Activated T-cell treated with anti-CD3 and anti-CD28 coated beads, Interleukin-2, amount 50 U/mL, for 24 hours (primary cell): Measurements from ENCODE around the gene ITGB1BP2.
"Not testable (repeated sequence)": the region's sequence is repeated elsewhere in the genome, so short reads cannot be mapped to it uniquely, and the experiment has no call there.

ENCODE experiments used
- DNase-seq: peaks from one replicate; pipeline ENCODE4 v3.0.0-alpha.2; 2020
- H3K27ac Mint-ChIP-seq: 2 replicates; pipeline ENCODE4 v1.8.0; 2020; ENCODE audit warnings: mild to moderate bottlenecking, mixed read lengths
- H3K27me3 Mint-ChIP-seq: 2 replicates; pipeline ENCODE4 v1.8.0; 2020; ENCODE audit warnings: mixed read lengths
- H3K36me3 Mint-ChIP-seq: 2 replicates; pipeline ENCODE4 v1.8.0; 2020; ENCODE audit warnings: low read depth, mixed read lengths
- H3K4me1 Mint-ChIP-seq: 2 replicates; pipeline ENCODE4 v1.8.0; 2020; ENCODE audit warnings: low read depth, mixed read lengths
- H3K4me3 Mint-ChIP-seq: 2 replicates; pipeline ENCODE4 v1.8.0; 2020; ENCODE audit warnings: mild to moderate bottlenecking, moderate library complexity, mixed read lengths
- H3K9me3 Mint-ChIP-seq: 2 replicates; pipeline ENCODE4 v1.8.0; 2020; ENCODE audit warnings: mixed read lengths

ITGB1BP2 gene

DNA sequence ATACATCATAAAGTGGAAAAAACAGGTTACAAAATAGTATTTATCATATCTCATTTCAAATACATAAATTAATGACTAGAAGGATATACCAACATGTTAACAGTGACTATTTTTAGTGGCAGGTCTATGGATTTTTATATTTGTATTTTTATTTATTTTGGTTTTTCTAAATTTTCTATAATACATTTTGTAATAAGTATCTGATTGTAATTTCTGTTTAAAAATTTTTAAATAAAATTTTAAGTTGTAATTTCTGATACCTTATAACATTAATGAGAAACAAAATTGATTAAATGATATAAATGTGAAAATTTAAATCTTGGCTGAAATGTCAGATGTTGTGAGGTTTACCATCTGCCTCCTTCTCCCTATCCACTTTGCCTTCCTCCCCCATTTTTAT lies 15.6 kb upstream of the ITGB1BP2 start:
- Mint-ChIP-seq H3K9me3 (no peaks in the 10 kb centered on the region), H3K27me3 (peaks cover 10% of the 10 kb centered on the region), H3K27ac (peak overlapping the region; percentile 55), H3K4me1 (peaks cover 18% of the 10 kb centered on the region), H3K4me3 (peak overlapping the region; percentile 91), H3K36me3 (peaks cover 57% of the 10 kb centered on the region)
- DNase-seq, result no peak

DNA sequence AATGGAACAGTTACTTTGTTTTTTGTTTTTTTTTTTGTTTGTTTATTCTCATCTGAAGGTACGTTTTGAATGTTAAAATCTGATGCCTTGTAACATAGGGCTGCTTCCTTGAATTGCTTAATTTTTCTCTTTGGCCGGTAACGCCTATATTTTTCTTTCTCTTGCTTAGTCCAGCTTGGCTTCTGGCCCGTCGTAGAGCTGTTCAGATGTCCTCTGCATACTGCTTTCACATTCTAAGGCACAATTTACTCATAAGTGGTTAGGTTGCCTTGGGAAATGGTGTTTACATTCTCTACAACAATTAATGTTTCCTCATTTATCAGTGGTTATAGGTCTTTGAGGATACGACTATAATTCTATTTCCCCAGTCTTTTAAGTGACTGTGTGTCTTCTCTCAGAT lies 10.2 kb upstream of the ITGB1BP2 start:
- Mint-ChIP-seq H3K9me3 (no peaks in the 10 kb centered on the region), H3K27ac (peak overlapping the region; percentile 77), H3K4me3 (no peak overlapping the region), H3K36me3 (peaks cover 71% of the 10 kb centered on the region), H3K4me1 (peaks cover 14% of the 10 kb centered on the region), H3K27me3 (peaks cover 17% of the 10 kb centered on the region)
- no peak for DNase-seq

DNA sequence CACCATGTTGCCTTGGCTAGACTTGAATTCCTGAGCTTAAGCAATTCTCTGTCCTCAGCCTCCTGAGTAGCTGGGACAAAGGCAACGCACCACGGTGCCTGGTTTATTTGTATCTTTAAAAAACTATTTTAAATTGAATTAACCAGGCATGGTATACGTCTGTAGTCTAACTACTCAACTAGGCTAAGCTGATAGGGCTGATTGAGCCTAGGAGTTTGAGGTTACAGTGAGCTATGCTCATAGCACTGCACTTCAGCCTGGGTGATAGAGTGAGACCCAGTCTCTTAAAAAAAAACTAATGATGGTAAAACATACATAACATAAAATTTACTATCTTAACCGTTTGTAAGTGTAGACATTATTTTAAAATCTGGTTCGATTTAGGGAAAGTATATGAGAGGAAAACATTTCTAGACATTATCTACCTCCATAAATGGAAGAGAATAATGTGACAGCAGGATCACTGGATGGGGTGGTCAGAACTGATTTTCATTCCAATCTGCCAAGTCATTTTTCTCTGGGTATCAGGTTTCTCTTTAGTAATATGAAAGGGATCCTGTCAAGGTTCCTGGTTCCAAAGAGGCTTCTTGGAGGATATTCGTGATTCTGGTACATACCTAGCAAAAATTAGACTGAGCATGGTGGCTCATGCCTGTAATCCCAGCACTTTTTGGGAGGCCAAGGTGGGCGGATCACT lies 8.7 kb upstream of the ITGB1BP2 start:
- Mint-ChIP-seq H3K36me3 (peaks cover 76% of the 10 kb centered on the region), H3K9me3 (no peaks in the 10 kb centered on the region), H3K4me1 (peaks cover 12% of the 10 kb centered on the region), H3K27ac (no peak overlapping the region), H3K27me3 (peaks cover 19% of the 10 kb centered on the region), H3K4me3 (no peak overlapping the region)
- DNase-seq, result no peak

DNA sequence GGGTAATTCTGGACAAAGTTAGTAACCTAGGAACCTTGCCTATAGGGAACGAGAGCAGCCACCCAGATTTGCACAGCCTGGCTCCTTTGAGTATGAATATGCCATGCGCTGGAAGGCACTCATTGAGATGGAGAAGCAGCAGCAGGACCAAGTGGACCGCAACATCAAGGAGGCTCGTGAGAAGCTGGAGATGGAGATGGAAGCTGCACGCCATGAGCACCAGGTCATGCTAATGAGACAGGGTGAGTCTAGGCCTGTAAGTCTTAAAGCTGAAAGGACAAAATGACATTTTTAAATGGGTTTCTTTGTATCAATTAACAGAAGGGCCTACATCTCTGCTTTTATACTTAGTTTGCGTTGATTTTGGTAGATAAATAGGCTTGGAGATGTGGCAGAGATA lies 4.7 kb upstream of the ITGB1BP2 start:
- no peak overlapping the region for H3K4me3 Mint-ChIP-seq

GRCh38 chrX:71298119-71298518 lies 3.4 kb upstream of the ITGB1BP2 start:
- Mint-ChIP-seq H3K36me3 (peaks cover 88% of the 10 kb centered on the region), H3K4me1 (peaks cover 19% of the 10 kb centered on the region), H3K9me3 (no peaks in the 10 kb centered on the region), H3K4me3 (no peak overlapping the region), H3K27ac (peak overlapping the region; percentile 26), H3K27me3 (peaks cover 17% of the 10 kb centered on the region)
- no peak for DNase-seq

More for the DNA sequence above, 4.7 kb upstream of the ITGB1BP2 start:
- DNase-seq, result no peak
- H3K27me3 Mint-ChIP-seq, result peaks cover 21% of the 10 kb centered on the region
- peaks cover 8% of the 10 kb centered on the region for H3K4me1 Mint-ChIP-seq
- no peak overlapping the region for H3K27ac Mint-ChIP-seq
- H3K9me3 Mint-ChIP-seq, result no peaks in the 10 kb centered on the region
- peaks cover 88% of the 10 kb centered on the region for H3K36me3 Mint-ChIP-seq

DNA sequence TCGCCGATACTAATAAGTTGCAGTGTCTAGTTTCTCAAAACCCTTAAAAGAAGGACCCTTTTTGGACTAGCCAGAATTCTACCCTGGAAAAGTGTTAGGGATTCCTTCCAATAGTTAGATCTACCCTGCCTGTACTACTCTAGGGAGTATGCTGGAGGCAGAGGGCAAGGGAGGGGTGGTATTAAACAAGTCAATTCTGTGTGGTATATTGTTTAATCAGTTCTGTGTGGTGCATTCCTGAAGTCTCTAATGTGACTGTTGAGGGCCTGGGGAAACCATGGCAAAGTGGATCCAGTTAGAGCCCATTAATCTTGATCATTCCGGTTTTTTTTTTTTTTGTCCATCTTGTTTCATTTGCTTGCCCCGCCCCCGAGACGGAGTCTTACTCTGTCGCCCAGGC lies 1.5 kb upstream of the ITGB1BP2 start:
- H3K4me1 Mint-ChIP-seq, result peaks cover 19% of the 10 kb centered on the region
- not testable (repeated sequence) for DNase-seq, H3K9me3 Mint-ChIP-seq, H3K27ac Mint-ChIP-seq, H3K4me3 Mint-ChIP-seq
- H3K27me3 Mint-ChIP-seq, result peaks cover 17% of the 10 kb centered on the region
- H3K36me3 Mint-ChIP-seq, result peaks cover 90% of the 10 kb centered on the region

- Mint-ChIP-seq H3K27me3 (peaks cover 19% of the 10 kb centered on the region), H3K36me3 (peaks cover 95% of the 10 kb centered on the region), H3K4me1 (peaks cover 19% of the 10 kb centered on the region)
- not testable (repeated sequence) for H3K27ac Mint-ChIP-seq, DNase-seq, H3K4me3 Mint-ChIP-seq, H3K9me3 Mint-ChIP-seq
Observed at GRCh38 chrX:71300495-71300894, 1.1 kb upstream of the ITGB1BP2 start.

GRCh38 chrX:71302461-71303213 lies 1.1 kb downstream of the ITGB1BP2 start:
- H3K9me3 Mint-ChIP-seq, result no peaks in the 10 kb centered on the region
- H3K4me3 Mint-ChIP-seq, result no peak overlapping the region
- peak overlapping the region; percentile 44 for H3K27ac Mint-ChIP-seq
- H3K4me1 Mint-ChIP-seq, result peaks cover 19% of the 10 kb centered on the region
- DNase-seq, result no peak
- H3K36me3 Mint-ChIP-seq, result peaks cover 78% of the 10 kb centered on the region
- H3K27me3 Mint-ChIP-seq, result peaks cover 17% of the 10 kb centered on the region

DNA sequence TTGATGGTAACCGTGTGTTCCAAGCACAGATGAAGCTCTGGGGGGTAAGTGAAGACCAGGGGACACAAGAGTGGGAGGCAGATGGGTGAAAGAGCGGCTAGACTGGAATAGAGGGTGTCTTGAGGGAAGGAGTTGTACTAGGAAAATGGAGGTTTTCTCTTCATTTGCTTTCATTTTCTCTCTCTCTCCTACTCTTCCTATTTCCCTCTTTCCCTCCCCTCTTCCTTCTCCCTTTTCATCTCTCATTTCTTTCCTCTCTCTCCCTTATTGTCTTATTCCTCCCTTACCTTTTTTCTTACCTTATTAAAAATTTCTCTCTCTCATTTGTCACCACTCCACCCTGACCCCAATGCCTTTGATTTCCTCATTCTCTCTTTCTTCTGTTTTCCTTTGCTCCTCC lies 3.0 kb downstream of the ITGB1BP2 start:
- Mint-ChIP-seq H3K27me3 (peaks cover 17% of the 10 kb centered on the region), H3K36me3 (peaks cover 68% of the 10 kb centered on the region), H3K4me1 (peaks cover 19% of the 10 kb centered on the region), H3K4me3 (no peak overlapping the region), H3K9me3 (no peaks in the 10 kb centered on the region), H3K27ac (no peak overlapping the region)
- no peak for DNase-seq

DNA sequence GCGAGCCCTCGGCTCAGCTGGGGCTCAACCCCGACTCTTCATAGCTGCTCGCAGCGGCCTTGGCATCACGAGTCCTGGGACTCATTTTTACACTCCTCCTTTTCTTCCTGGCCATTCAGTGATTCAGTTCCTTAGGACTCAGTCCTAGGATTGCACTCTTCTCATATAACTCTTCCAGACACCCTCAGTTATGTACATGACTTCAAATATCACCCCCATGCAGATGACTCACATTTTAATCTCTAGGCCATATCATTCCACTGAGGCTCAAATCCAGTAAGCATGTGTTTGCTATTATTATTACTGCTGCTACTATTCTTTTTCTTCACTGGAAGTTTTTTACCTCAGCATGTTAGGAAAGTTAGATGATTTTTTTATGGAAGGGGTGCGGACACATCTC lies 14.4 kb downstream of the ITGB1BP2 start:
- Mint-ChIP-seq H3K36me3 (peaks cover 21% of the 10 kb centered on the region), H3K9me3 (no peaks in the 10 kb centered on the region), H3K4me1 (no peaks in the 10 kb centered on the region), H3K27ac (no peak overlapping the region), H3K4me3 (no peak overlapping the region), H3K27me3 (no peaks in the 10 kb centered on the region)
- DNase-seq, result no peak

DNA sequence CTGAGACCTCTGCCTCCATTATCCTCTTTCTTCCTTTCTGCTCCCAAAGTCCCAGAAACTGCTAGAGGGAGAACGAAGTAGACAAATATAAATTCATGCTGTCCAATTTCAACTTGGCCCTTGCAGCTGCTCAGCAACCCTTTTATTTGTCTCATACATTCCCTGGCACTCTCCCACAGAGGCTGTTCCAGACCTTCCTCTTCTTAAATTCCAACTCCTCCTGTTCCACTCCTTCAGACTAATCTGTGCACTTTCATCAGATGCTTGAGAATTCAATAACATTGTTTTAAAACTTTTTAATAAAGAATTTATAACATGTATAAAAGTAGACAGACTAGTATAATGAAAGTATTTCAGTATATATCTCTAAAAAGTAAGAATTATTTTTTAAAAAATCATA lies 15.4 kb downstream of the ITGB1BP2 start:
- H3K27me3 Mint-ChIP-seq, H3K27ac Mint-ChIP-seq, H3K9me3 Mint-ChIP-seq, H3K4me3 Mint-ChIP-seq, DNase-seq, H3K4me1 Mint-ChIP-seq: not testable (repeated sequence)
- peaks cover 18% of the 10 kb centered on the region for H3K36me3 Mint-ChIP-seq

DNA sequence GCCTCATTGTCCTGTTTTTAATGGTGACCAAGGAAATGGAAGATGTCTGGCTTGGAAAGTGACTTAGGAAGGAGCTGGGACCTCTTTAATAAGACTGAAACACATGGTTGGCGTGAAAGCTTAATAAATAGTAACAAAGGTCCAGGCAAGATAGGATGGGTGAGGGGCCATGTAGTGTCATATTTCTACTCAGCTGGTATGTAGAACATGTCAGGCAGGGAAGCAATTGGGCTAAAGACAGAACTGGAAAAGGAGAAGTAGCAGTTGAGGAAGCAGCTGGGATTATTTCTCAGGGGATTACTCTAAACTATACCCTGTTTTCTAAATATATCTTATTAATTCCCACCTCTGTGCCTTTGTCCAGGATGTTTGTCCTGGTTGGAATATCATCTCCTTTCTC lies 18.6 kb downstream of the ITGB1BP2 start:
- H3K4me3 Mint-ChIP-seq, result no peak overlapping the region
- no peak overlapping the region for H3K27ac Mint-ChIP-seq
- no peak for DNase-seq
- H3K27me3 Mint-ChIP-seq, result peaks cover 13% of the 10 kb centered on the region
- H3K36me3 Mint-ChIP-seq, result peaks cover 18% of the 10 kb centered on the region
- no peaks in the 10 kb centered on the region for H3K9me3 Mint-ChIP-seq
- H3K4me1 Mint-ChIP-seq, result no peaks in the 10 kb centered on the region

DNA sequence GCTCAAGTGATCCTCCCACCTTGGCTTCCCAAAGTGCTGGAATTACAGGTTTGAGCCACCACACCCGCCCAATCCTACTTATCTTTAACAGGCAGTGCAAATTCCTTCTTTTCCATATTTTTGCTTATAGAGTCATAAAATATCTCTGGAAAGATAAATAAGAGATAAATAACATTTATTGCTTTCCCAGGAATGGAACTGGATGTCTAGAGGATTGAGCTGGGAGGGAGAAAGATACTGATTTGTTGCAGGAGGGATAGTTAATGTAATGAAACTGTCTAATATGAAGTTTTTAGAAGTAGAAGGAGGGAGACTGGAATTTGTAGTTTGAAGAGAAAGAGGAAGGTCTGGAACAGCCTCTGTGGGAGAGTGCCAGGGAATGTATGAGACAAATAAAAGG lies 20.2 kb downstream of the ITGB1BP2 start:
- DNase-seq, result no peak
- Mint-ChIP-seq H3K4me1 (no peaks in the 10 kb centered on the region), H3K27ac (no peak overlapping the region), H3K9me3 (peaks cover 2% of the 10 kb centered on the region), H3K36me3 (peaks cover 24% of the 10 kb centered on the region), H3K4me3 (no peak overlapping the region), H3K27me3 (peaks cover 13% of the 10 kb centered on the region)

DNA sequence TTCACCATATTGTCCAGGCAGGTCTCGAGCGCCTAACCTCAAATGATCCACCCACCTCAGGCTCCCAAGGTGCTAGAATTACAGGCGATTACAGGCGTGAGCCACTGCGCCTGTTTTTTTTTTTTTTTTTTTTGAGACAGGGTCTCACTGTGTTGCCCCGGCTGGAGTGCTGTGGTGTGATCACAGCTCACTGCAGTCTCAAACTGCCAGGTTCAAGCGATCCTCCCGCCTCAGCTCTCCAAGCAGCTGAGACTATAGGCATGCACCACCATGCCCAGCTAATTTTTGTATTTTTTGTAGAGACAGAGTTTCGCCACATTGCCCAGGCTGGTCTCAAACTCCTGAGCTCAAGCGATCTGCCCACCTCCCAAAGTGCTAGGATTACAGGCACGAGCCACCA lies 22.9 kb downstream of the ITGB1BP2 start:
- Mint-ChIP-seq H3K36me3 (peaks cover 33% of the 10 kb centered on the region), H3K27me3 (peaks cover 13% of the 10 kb centered on the region)
- DNase-seq, H3K4me1 Mint-ChIP-seq, H3K27ac Mint-ChIP-seq, H3K4me3 Mint-ChIP-seq, H3K9me3 Mint-ChIP-seq: not testable (repeated sequence)

- DNase-seq, result no peak
- H3K27ac Mint-ChIP-seq, result no peak overlapping the region
- peaks cover 6% of the 10 kb centered on the region for H3K9me3 Mint-ChIP-seq
- peaks cover 29% of the 10 kb centered on the region for H3K36me3 Mint-ChIP-seq
- peaks cover 13% of the 10 kb centered on the region for H3K27me3 Mint-ChIP-seq
- no peak overlapping the region for H3K4me3 Mint-ChIP-seq
- no peaks in the 10 kb centered on the region for H3K4me1 Mint-ChIP-seq
Observed at GRCh38 chrX:71326394-71326793, 24.8 kb downstream of the ITGB1BP2 start.
